Heart right ventricle (tissue), 16 donors: ENCODE results near the gene INO80C. TPM values are rescaled to one million over a fixed set of nuclear protein-coding genes. Genes with fewer than 3 reads are reported as not detected.

ENCODE experiments used
- ATAC-seq, 8 donors: fragments of 200-7000 bp; cut with Tn5 transposase; one replicate each; pipeline ENCODE4 v1.9.1; 2020; ENCODE audit warnings: mild to moderate bottlenecking in 8 of 8, moderate library complexity in 8 of 8, moderate number of reproducible peaks in 1 of 8
- DNase-seq, 2 donors: peaks; one replicate each; pipeline ENCODE4 v3.0.0-alpha.2; 2020
- H3K27ac ChIP-seq, 10 donors: fragments of 200-600 bp; sonication (generic) in 2 of 10; one replicate each; pipeline versions ENCODE4 v1.5.0 to v1.8.0; 2020 to 2022; ENCODE audit warnings: mild to moderate bottlenecking in 3 of 10
- H3K27me3 ChIP-seq, 7 donors: fragments of 200-600 bp; one replicate each; pipeline ENCODE4 v1.8.0; 2021 to 2022; ENCODE audit warnings: mild to moderate bottlenecking in 2 of 7
- H3K36me3 ChIP-seq, 9 donors: fragments of 200-600 bp; sonication (generic) in 1 of 9; one replicate each; pipeline versions ENCODE4 v1.5.0 to v1.8.0; 2020 to 2022; ENCODE audit warnings: mild to moderate bottlenecking in 2 of 9
- H3K4me1 ChIP-seq, 9 donors: fragments of 200-600 bp; sonication (generic) in 1 of 9; one replicate each; pipeline versions ENCODE4 v1.5.0 to v1.8.0; 2020 to 2022; ENCODE audit warnings: mild to moderate bottlenecking in 4 of 9
- H3K4me3 ChIP-seq, 10 donors: fragments of 200-600 bp; sonication (generic) in 2 of 10; one replicate each; pipeline versions ENCODE4 v1.5.0 to v1.8.0; 2020 to 2022; ENCODE audit warnings: mild to moderate bottlenecking in 7 of 10, moderate library complexity in 2 of 10
- H3K9me3 ChIP-seq, 11 donors: fragments of 200-600 bp in 10 of 11; sonication (generic) in 2 of 11; one replicate each; pipeline versions ENCODE4 v1.5.0 to v1.8.0; 2013 to 2022; ENCODE audit warnings: mild to moderate bottlenecking in 2 of 11, control low read depth in 1 of 11, moderate library complexity in 1 of 11
- CTCF ChIP-seq, 9 donors: fragments of 200-600 bp; sonication (generic) in 2 of 9; IDR thresholded peaks; one replicate each; pipeline versions ENCODE4 v1.5.0 to v1.8.0; 2021 to 2022; ENCODE audit warnings: antibody characterized with exemption in 9 of 9, mild to moderate bottlenecking in 5 of 9, moderate library complexity in 1 of 9
- WGBS, 2 donors: extraction: QIAGEN DNeasy Blood & Tissue Kit; methylation state at CpG; one replicate each; pipeline ENCODE4 v1.1.7; 2013; ENCODE audit warnings: inconsistent platforms in 1 of 2; 5-methylcytosine and 5-hydroxymethylcytosine counted together
- intact Hi-C, 10 donors: fragments of 100-400 bp; cut with DNase I; formaldehyde crosslinking; loops; one replicate each; pipeline versions ENCODE4 v1.11.1 to v1.14.2; 2022
- polyA plus RNA-seq, 2 donors: library from polyadenylated mRNA; stranded (reverse); fragments of 200-250 nt; gene quantifications; one replicate each; pipeline ENCODE4 v1.2.3, GENCODE V29; 2013
- total RNA-seq, 10 donors: library from RNA; stranded (reverse); fragmentation: NEBNext Ultra II Directional in 3 of 10; extraction: Animal tissue kit (Norgen Biotek cat#: 25700) in 3 of 10; gene quantifications; one replicate each; pipeline versions ENCODE4 v1.2.1 to v1.2.4, GENCODE V29; 2021 to 2023
- donor health status: Arrhythmogenic right ventricular cardiomyopathy.
- donor health status: ischemic (EF 13 %, LVEDD 7.1; RV severe dilation, severe dysfunction).
- donor health status: healthy with polysubstance abuse.
- donor health status: DM: no; HTN: yes; CAD: no.
- donor health status: DM: no; HTN: no; CAD: no.
- donor health status: ischemic (EF 25% LVEDD 6.9; RV normal size, moderate dysfunction).
- donor health status: ischemic (EF 25% LVEDD 5.7; RV mildly dilated, moderate dysfunction).
- donor health status: healthy.
- donor health status: DM: yes; HTN: yes; CAD: no.
- donor health status: Ischemic cardiomyopathy.
- donor health status: ischemic (EF 35%, LVEDD 5.7; RV mildly dilated, moderate dysfunction).
- donor health status: nonischemic (EF 11% LVEDD 7.7; RV severe dilation, severe dysfunction).
- donor health status: DM: yes; HTN: yes; CAD: no.
- donor health status: PGD.
- donor health status: ischemic (EF 29% LVEDD 5.4; RV normal size, mild dysfunction).
- donor health status: nonischemic (EF 23%, LVEDD 6.1; RV moderate dilation, normal function).

The INO80C gene
- total and polyA plus RNA-seq, 12 donors: 17.3 to 28.4 (median 25.2) TPM

- WGBS, 2 donors: 12 to 13% methylated on average over 9 of the region's 9 CpGs
- DNase-seq (peak in 1 of 2 donors; percentile 25), ATAC-seq (peak; percentile 46 to 76 (median 72))
- H3K27ac ChIP-seq: peak overlapping the region in 6 of 10 donors; percentile 16 to 64 (median 24)
- peaks cover 0 to 13% (median 0%) of the 10 kb centered on the region in 11 donors for H3K9me3 ChIP-seq
- intact Hi-C loops: loop anchor here in 4 of 10 donors (10.0 kb wide), 2 partner anchors 49 to 169 kb away; no protein-coding TSS in a partner anchor
- H3K4me1 ChIP-seq: peaks cover 7 to 47% (median 24%) of the 10 kb centered on the region in 9 donors
- no peaks in the 10 kb centered on the region for H3K36me3 ChIP-seq
- H3K4me3 ChIP-seq: peak overlapping the region in 5 of 10 donors; percentile 1 to 27 (median 16)
- H3K27me3 ChIP-seq: no peaks in the 10 kb centered on the region
- no peak for TF ChIP-seq CTCF (IDR thresholded peaks at IDR 0.05)
Observed at GRCh38 chr18:35525795-35526494, 28.2 kb upstream of the INO80C start.

- Histone ChIP-seq H3K27me3 (no peaks in the 10 kb centered on the region), H3K4me1 (peaks cover 7 to 47% (median 24%) of the 10 kb centered on the region in 9 donors), H3K36me3 (no peaks in the 10 kb centered on the region), H3K27ac (peak overlapping the region in 4 of 10 donors; percentile 24 to 64 (median 42)), H3K9me3 (no peaks in the 10 kb centered on the region), H3K4me3 (no peak overlapping the region)
- ATAC-seq: peak in 5 of 8 donors; percentile 16 to 57 (median 27)
- peak in 1 of 2 donors; percentile 21 for DNase-seq
- no peak for TF ChIP-seq CTCF (IDR thresholded peaks at IDR 0.05)
- intact Hi-C loops: loop anchor here in 5 of 10 donors (5.0 to 10.0 kb wide), 3 partner anchors 51 to 171 kb away; no protein-coding TSS in a partner anchor
- 75 to 79% methylated on average over 5 of the region's 5 CpGs for WGBS, 2 donors
Observed at GRCh38 chr18:35524226-35524625, 26.5 kb upstream of the INO80C start.

GRCh38 chr18:35522130-35522959 is 24.6 kb upstream of the INO80C start:
- intact Hi-C loops: loop anchor here in 5 of 10 donors (5.0 to 10.0 kb wide), 3 partner anchors 52 to 172 kb away; no protein-coding TSS in a partner anchor
- TF ChIP-seq CTCF (IDR thresholded peaks at IDR 0.05): no peak
- peak overlapping the region in 3 of 10 donors; percentile 29 to 53 (median 29) for H3K27ac ChIP-seq

GRCh38 chr18:35521133-35521532 is 23.4 kb upstream of the INO80C start:
- ATAC-seq: no peak
- Histone ChIP-seq H3K27ac (no peak overlapping the region), H3K4me1 (peaks cover 5 to 42% (median 24%) of the 10 kb centered on the region in 9 donors), H3K9me3 (no peaks in the 10 kb centered on the region), H3K27me3 (no peaks in the 10 kb centered on the region), H3K36me3 (no peaks in the 10 kb centered on the region), H3K4me3 (no peak overlapping the region)
- TF ChIP-seq CTCF (IDR thresholded peaks at IDR 0.05): no peak
- no peak for DNase-seq
- WGBS, 2 donors: 84 to 92% methylated on average over 5 of the region's 5 CpGs
- intact Hi-C loops: loop anchor here in 5 of 10 donors (5.0 to 10.0 kb wide), 3 partner anchors 54 to 174 kb away; no protein-coding TSS in a partner anchor

More at GRCh38 chr18:35522130-35522959, 24.6 kb upstream of the INO80C start:
- DNase-seq: no peak
- Histone ChIP-seq H3K9me3 (no peaks in the 10 kb centered on the region), H3K36me3 (no peaks in the 10 kb centered on the region), H3K4me3 (no peak overlapping the region), H3K4me1 (peaks cover 7 to 47% (median 24%) of the 10 kb centered on the region in 9 donors), H3K27me3 (no peaks in the 10 kb centered on the region)
- no peak for ATAC-seq
- WGBS, 2 donors: 95 to 97% methylated on average over 2 of the region's 2 CpGs
